HG03095 (cell line): ENCODE results near the gene MRAS.

Experiments
- ATAC-seq: cut with Tn5 transposase; IDR thresholded peaks from one replicate; pipeline ENCODE4 v1.9.1; 2021; ENCODE audit warnings: moderate library complexity; ENCODE audit not compliant: unreplicated experiment

Gene MRAS

GRCh38 chr3:138384976-138385375 lies 36.6 kb downstream of the MRAS start:
- no peak for ATAC-seq

- no peak for ATAC-seq
Measured at GRCh38 chr3:138389144-138389601, 40.8 kb downstream of the MRAS start.

- no peak for ATAC-seq
Measured at GRCh38 chr3:138389841-138390581, 41.6 kb downstream of the MRAS start.

DNA sequence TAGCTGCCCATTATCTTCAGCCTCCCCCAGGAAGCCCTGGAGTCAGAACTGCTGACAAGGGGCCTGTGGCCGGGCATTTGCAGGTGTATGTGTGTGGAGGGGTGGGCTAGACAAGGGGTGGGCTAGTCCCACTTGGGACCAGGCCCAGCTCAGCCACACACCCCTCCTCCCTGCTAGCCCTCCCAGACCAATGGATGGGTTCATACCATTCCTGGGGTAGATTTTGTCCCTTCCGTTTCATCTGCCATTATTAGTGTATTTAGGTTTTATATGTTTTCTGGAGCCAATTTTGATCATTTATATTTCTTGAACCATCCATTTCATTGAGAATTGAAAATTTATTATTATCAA lies 42.2 kb downstream of the MRAS start:
- ATAC-seq, result no peak

DNA sequence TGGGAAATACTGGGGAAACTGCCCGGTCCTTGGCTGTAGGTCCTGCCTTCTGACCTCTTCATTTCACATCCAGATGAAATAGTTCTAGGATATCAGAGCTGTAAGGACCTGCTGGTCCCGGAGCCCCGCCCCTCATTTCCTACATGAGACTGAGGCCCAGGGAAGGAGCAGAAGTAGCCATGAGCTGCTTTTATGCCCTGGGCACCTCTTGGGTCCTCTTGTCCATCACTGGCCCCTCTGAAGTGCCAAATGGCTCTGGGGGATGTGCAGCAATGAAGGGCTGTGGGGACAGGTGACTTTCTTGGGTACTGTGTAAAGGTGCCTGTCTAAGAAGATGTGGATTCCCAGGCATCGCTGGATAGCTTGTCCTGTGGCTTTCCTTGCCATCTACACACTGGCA lies 45.8 kb downstream of the MRAS start:
- no peak for ATAC-seq

DNA sequence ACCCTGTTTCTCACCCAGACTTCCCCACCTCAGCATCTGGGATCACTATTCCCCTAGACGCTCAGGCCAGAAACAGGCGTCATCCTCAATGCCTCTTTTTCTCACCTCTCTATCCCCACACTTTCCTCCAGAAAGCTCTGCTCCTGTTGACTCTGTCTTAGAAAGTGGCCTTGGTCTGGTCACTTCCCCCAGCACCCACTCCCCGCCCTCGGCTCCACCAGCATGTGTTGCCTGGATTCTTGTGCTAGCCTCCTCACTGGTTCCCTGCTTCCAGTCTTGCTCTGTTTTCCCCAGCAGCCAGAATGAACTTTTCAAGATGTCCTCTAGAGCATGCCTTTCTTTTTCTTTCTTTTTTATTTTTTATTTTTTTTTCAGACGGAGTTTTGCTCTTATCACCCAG lies 46.3 kb downstream of the MRAS start:
- no peak for ATAC-seq

DNA sequence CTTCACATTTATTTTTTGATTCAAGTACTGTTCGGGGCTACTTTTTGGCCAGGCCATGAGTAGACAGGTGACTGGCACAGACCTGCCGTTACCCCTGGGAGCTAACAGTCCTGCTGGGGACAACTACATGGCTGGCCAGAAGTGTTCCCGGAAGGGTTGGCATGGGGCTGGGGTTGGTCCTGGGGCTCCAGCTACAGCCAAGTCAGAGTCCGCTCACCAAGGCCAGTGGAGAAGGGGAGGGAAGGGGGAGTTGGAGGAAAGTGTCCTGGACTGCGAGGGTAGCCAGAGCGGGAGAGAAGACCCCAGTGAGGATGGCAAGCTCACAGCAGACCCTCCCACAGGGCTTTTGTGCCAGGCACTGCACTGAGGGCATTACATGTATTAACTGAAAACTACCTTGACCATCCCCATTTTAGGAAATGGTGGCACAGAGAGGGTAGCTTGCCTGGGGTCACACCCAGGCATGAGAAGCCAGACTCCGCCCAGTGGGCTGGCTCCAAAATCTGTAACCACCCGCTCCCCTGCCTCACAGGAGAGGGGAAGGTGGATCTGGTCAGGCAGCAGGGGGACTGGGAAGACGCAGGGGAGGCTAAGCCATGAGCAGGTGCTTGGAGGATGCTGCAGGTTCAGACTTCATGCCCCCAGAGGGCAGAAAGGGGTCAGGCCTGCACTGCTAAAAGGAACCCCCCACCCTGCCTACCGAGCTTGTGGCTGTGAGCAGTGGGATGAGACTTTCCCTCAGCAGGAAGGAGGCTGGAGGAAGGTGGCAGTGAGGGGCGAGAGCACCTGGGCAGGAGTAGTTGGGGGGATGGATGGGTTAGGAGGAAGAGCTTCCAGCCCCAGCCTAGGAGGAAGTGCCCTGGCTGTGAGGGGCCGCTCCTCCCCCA lies 47.7 kb downstream of the MRAS start:
- no peak for ATAC-seq

GRCh38 chr3:138396752-138397410 lies 48.5 kb downstream of the MRAS start:
- no peak for ATAC-seq

- no peak for ATAC-seq
Measured at GRCh38 chr3:138397983-138398382, 49.6 kb downstream of the MRAS start.

GRCh38 chr3:138398791-138399575 lies 50.6 kb downstream of the MRAS start:
- no peak for ATAC-seq

GRCh38 chr3:138399766-138400165 lies 51.4 kb downstream of the MRAS start:
- ATAC-seq, result no peak

GRCh38 chr3:138400651-138401070 lies 52.3 kb downstream of the MRAS start:
- ATAC-seq, result no peak

GRCh38 chr3:138401834-138402233 lies 53.5 kb downstream of the MRAS start:
- no peak for ATAC-seq

- ATAC-seq, result no peak
Measured at GRCh38 chr3:138404121-138404520, 55.7 kb downstream of the MRAS start.

DNA sequence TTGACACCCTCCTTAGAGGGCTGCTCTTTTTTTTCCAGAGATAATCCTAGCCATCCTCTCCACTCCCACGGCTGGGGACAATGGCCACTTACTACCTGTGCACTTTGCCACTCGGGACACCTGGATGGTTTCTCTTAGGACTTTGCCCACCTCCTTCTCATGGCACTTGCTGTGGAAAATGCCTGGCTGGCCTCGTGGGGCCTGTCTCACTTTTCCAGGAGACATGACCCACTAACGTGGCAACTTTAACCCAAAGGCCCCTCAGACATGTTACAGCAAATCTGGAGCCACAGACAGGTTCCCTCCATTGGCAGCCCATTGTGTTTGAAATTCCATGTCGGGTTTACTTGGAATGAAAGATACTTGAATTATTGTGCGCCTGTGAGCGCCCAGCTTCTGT lies 56.6 kb downstream of the MRAS start:
- no peak for ATAC-seq

GRCh38 chr3:138405486-138405885 lies 57.1 kb downstream of the MRAS start:
- ATAC-seq, result no peak

DNA sequence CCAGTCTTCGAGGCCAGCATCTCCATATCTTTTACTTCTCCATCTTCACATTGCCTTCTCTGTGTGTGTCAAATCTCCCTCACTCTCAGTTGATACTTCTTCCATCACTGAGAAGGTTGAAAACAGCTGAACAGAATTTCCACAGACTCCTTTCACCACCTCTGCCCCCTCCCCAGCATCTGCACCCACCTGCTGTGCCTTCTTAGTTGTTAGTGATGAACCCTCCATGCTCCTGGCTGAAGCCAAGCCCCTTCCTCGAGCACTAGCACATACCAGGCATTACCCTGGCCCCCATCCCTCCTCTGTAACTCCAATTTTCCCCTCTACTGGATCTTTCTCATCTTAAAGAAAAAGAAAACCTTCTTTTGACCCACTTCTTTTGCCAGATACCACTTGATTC lies 58.2 kb downstream of the MRAS start:
- no peak for ATAC-seq

- no peak for ATAC-seq
Measured at GRCh38 chr3:138407236-138407907, 59.0 kb downstream of the MRAS start.

GRCh38 chr3:138408751-138409570 lies 60.6 kb downstream of the MRAS start:
- ATAC-seq, result no peak
